DND-41 (cell line): ENCODE data around the gene RHOXF2.

Experiments used
- CTCF ChIP-seq: IDR thresholded peaks from 2 replicates; pipeline ENCODE4 v1.5.1; 2012; ENCODE audit warnings: borderline replicate concordance, low read length, moderate library complexity, mild to moderate bottlenecking; ENCODE audit not compliant: poor library complexity, severe bottlenecking; ENCODE audit errors: extremely low read depth
- EZH2 ChIP-seq: IDR thresholded peaks from 3 replicates; pipeline ENCODE4 v1.6.1; 2012; ENCODE audit warnings: borderline replicate concordance, low read depth, mild to moderate bottlenecking, moderate library complexity, low read length, inconsistent platforms; ENCODE audit not compliant: severe bottlenecking

DNA sequence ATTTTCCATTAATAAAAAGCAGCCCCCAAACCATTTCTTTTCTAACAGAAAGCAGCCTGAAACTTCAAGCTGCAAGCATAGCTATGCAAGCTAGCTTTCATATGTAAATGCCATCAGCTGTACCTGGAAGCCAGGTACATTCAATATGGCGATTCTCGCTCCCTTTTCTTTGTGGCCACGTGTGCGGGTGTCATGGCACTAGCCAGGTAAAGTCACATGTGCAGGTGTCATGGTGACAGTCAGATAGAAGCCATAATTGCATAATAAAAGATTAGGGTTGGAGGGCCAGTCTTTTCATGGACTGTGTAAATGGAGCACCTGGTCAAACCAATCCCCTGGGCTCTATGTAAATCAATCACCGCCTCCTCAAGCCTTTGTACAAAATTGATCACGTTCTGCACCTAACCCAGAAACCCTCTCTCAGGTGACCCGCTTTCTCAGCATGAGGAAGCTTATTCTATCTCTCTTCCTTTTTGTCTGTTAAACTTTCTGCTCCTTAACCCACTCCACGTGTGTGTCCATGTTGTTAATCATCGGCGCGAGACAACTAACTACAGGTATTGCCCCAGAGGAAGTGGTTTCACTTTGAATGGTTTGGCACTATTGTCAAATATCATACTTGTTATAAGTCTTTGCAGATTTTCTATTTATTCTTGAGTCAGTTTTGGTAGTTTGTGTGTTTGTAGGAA lies 18.0 kb upstream of the RHOXF2 start:
- TF ChIP-seq CTCF (no peak), EZH2 (no peak)
